ENCODE results near the gene ZNF552.
"Not testable (repeated sequence)": the region's sequence is repeated elsewhere in the genome, so short reads cannot be mapped to it uniquely, and the experiment has no call there.

- TF ChIP-seq CEBPB (IDR thresholded peaks at IDR 0.05; ENCODE audit: low read depth, low read length); SMC3 (IDR thresholded peaks at IDR 0.05; ENCODE audit: low read depth, low read length); RCOR1 (IDR thresholded peaks at IDR 0.05; ENCODE audit: insufficient replicate concordance, low read length): not testable (repeated sequence)
- TF ChIP-seq, protein P1, sequence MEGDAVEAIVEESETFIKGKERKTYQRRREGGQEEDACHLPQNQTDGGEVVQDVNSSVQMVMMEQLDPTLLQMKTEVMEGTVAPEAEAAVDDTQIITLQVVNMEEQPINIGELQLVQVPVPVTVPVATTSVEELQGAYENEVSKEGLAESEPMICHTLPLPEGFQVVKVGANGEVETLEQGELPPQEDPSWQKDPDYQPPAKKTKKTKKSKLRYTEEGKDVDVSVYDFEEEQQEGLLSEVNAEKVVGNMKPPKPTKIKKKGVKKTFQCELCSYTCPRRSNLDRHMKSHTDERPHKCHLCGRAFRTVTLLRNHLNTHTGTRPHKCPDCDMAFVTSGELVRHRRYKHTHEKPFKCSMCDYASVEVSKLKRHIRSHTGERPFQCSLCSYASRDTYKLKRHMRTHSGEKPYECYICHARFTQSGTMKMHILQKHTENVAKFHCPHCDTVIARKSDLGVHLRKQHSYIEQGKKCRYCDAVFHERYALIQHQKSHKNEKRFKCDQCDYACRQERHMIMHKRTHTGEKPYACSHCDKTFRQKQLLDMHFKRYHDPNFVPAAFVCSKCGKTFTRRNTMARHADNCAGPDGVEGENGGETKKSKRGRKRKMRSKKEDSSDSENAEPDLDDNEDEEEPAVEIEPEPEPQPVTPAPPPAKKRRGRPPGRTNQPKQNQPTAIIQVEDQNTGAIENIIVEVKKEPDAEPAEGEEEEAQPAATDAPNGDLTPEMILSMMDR (conservative IDR thresholded peaks at IDR 0.05; ENCODE audit: low read depth, low read length) = not testable (repeated sequence)
These were observed 18.1 kb downstream of the ZNF552 start for GRCh38 chr19:57796580-57796979.

Measured in IMR-90 (cell line).